Right lobe of liver (tissue), 4 donors: Measurements from ENCODE around the gene GSTP1.

ENCODE experiments used
- POLR2A ChIP-seq: fragments of 450-650 bp; IDR thresholded peaks from one replicate; pipeline ENCODE4 v1.6.1; 2017; ENCODE audit warnings: antibody characterized with exemption, mild to moderate bottlenecking
- TF ChIP-seq, protein P1 (sequence below), 4 donors: fragments of 200-600 bp in 3 of 4; fragments of 450-650 bp in 1 of 4; IDR thresholded peaks; one replicate each; pipeline versions ENCODE4 v1.5.1 to v1.8.0; 2016 to 2022; ENCODE audit warnings: antibody characterized with exemption in 4 of 4, mild to moderate bottlenecking in 2 of 4
- donor health status: DM: no; HTN: no; CAD: no.
- donor health status: DM: no; HTN: no; CAD: no.
- donor health status: DM: no; HTN: yes; CAD: no.

DNA sequence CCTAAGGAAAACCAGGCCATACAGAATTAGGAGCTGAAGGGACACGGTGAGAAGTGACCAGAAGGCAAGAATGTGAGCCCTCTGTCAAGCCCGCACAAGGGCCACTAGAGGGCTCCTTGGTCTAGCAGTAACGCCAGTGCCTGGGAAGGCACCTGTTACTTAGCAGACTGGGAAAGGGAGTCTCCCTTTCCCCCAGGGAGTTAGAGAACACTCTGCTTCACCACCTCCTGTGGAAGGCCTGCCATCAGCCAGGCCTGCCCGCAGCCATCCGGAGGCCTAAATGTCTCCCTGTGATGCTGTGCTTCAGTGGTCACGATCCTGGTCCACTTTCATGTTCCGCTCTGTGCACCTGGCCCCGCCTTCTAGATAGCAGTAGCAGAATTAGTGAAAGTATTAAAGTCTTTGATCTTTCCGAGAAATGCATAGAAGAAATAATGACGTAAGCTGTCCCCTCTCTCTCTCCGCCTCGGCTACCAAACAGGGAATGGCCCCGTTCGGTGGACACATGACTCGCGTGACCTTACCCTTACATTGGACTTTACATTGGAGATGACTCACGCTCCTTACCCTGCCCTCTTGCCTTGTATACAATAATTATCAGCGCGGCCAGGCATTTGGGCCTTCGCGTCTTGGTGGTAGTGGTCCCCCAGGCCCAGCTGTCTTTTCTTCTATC, 10.7 kb upstream of the GSTP1 start:
- TF ChIP-seq, protein P1, sequence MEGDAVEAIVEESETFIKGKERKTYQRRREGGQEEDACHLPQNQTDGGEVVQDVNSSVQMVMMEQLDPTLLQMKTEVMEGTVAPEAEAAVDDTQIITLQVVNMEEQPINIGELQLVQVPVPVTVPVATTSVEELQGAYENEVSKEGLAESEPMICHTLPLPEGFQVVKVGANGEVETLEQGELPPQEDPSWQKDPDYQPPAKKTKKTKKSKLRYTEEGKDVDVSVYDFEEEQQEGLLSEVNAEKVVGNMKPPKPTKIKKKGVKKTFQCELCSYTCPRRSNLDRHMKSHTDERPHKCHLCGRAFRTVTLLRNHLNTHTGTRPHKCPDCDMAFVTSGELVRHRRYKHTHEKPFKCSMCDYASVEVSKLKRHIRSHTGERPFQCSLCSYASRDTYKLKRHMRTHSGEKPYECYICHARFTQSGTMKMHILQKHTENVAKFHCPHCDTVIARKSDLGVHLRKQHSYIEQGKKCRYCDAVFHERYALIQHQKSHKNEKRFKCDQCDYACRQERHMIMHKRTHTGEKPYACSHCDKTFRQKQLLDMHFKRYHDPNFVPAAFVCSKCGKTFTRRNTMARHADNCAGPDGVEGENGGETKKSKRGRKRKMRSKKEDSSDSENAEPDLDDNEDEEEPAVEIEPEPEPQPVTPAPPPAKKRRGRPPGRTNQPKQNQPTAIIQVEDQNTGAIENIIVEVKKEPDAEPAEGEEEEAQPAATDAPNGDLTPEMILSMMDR (IDR thresholded peaks at IDR 0.05), result peak; percentile 58 to 90 (median 81)
- TF ChIP-seq POLR2A, result no peak
